ENCODE results near the gene S100G. TPM values are rescaled to one million over a fixed set of nuclear protein-coding genes. Genes with fewer than 3 reads are reported as not detected.
"Not testable (repeated sequence)": the region's sequence is repeated elsewhere in the genome, so short reads cannot be mapped to it uniquely, and the experiment has no call there.

The S100G gene
- polyA plus RNA-seq (ENCODE audit: insufficient read length in 10 of 10), result not detected
- long read RNA-seq, donor 1, result 0 reads
- long read RNA-seq, donor 2, result 0 reads
- long read RNA-seq, donor 3, result 0 reads
- long read RNA-seq, donor 4, result 0 reads
- long read RNA-seq, donor 5, result 0 reads
- long read RNA-seq, donor 6, result 0 reads
- long read RNA-seq, donor 7, result 0 reads
- long read RNA-seq, donor 8, result 0 reads
- long read RNA-seq, donor 9, result 0 reads

GRCh38 chrX:16649858-16650257 lies at the start of gene S100G:
Gene S100G, plus strand, starts transcription at chrX:16650158. Its CDS starts 849 bp downstream, at chrX:16651007.
- DNase-seq, result no peak

GRCh38 chrX:16601885-16602284 lies 48.1 kb upstream of the S100G start:
- DNase-seq, result no peak

GRCh38 chrX:16603235-16603634 lies 46.7 kb upstream of the S100G start:
- DNase-seq, result not testable (repeated sequence)

GRCh38 chrX:16603822-16604221 lies 46.1 kb upstream of the S100G start:
- no peak for DNase-seq

GRCh38 chrX:16604337-16604736 lies 45.6 kb upstream of the S100G start:
- no peak for DNase-seq

- no peak for DNase-seq
Measured at GRCh38 chrX:16606142-16606720, 43.7 kb upstream of the S100G start.

- DNase-seq, result peak in 1 of 3 donors; percentile 51
Measured at GRCh38 chrX:16610121-16610621, 39.8 kb upstream of the S100G start.

GRCh38 chrX:16610654-16611053 lies 39.3 kb upstream of the S100G start:
- not testable (repeated sequence) for DNase-seq

- no peak for DNase-seq
Measured at GRCh38 chrX:16612257-16612897, 37.6 kb upstream of the S100G start.

- no peak for DNase-seq
Measured at GRCh38 chrX:16617382-16617781, 32.6 kb upstream of the S100G start.

GRCh38 chrX:16618422-16618821 lies 31.5 kb upstream of the S100G start:
- DNase-seq, result no peak

- DNase-seq, result no peak
Measured at GRCh38 chrX:16619024-16619423, 30.9 kb upstream of the S100G start.

GRCh38 chrX:16628511-16628910 lies 21.4 kb upstream of the S100G start:
- not testable (repeated sequence) for DNase-seq

GRCh38 chrX:16628946-16629595 lies 20.9 kb upstream of the S100G start:
- DNase-seq, result no peak

GRCh38 chrX:16629909-16630308 lies 20.0 kb upstream of the S100G start:
- DNase-seq, result no peak

- DNase-seq, result no peak
Measured at GRCh38 chrX:16633754-16634153, 16.2 kb upstream of the S100G start.

GRCh38 chrX:16635040-16635439 lies 14.9 kb upstream of the S100G start:
- DNase-seq, result no peak

- no peak for DNase-seq
Measured at GRCh38 chrX:16635596-16635995, 14.4 kb upstream of the S100G start.

GRCh38 chrX:16638533-16638932 lies 11.4 kb upstream of the S100G start:
- DNase-seq, result no peak

GRCh38 chrX:16639966-16640365 lies 10.0 kb upstream of the S100G start:
- DNase-seq, result no peak

- no peak for DNase-seq
Measured at GRCh38 chrX:16640823-16641222, 9.1 kb upstream of the S100G start.

GRCh38 chrX:16643176-16643575 lies 6.8 kb upstream of the S100G start:
- DNase-seq, result peak in 1 of 3 donors; percentile 40
